Measurements from ENCODE around the gene RABEP2. TPM values are rescaled to one million over a fixed set of nuclear protein-coding genes. Genes with fewer than 3 reads are reported as not detected.
"Not testable (repeated sequence)": the region's sequence is repeated elsewhere in the genome, so short reads cannot be mapped to it uniquely, and the experiment has no call there.

The RABEP2 gene, protein sequence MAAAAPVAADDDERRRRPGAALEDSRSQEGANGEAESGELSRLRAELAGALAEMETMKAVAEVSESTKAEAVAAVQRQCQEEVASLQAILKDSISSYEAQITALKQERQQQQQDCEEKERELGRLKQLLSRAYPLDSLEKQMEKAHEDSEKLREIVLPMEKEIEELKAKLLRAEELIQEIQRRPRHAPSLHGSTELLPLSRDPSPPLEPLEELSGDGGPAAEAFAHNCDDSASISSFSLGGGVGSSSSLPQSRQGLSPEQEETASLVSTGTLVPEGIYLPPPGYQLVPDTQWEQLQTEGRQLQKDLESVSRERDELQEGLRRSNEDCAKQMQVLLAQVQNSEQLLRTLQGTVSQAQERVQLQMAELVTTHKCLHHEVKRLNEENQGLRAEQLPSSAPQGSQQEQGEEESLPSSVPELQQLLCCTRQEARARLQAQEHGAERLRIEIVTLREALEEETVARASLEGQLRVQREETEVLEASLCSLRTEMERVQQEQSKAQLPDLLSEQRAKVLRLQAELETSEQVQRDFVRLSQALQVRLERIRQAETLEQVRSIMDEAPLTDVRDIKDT
- polyA plus RNA-seq (ENCODE audit: insufficient read length in 3 of 3): 10 to 100 TPM; 26.0 to 32.0 (median 30.8) TPM
- long read RNA-seq, donor 1, partial matches to known transcripts: 0 of 1 reads
- long read RNA-seq, donor 1, other reads (novel, unspliced or antisense): 0 of 1 reads
- long read RNA-seq, donor 2, partial matches to known transcripts: 65 of 85 reads
- long read RNA-seq, donor 2, other reads (novel, unspliced or antisense): 20 of 85 reads
- long read RNA-seq, donor 3, partial matches to known transcripts: 0 of 4 reads
- long read RNA-seq, donor 3, other reads (novel, unspliced or antisense): 0 of 4 reads
- long read RNA-seq, donor 4, partial matches to known transcripts: 0 of 4 reads
- long read RNA-seq, donor 4, other reads (novel, unspliced or antisense): 0 of 4 reads
- long read RNA-seq, donor 5: 0 reads
- long read RNA-seq, donor 6, partial matches to known transcripts: 34 of 42 reads
- long read RNA-seq, donor 6, other reads (novel, unspliced or antisense): 8 of 42 reads
- long read RNA-seq, donor 7, partial matches to known transcripts: 0 of 3 reads
- long read RNA-seq, donor 7, other reads (novel, unspliced or antisense): 0 of 3 reads
- long read RNA-seq, donor 8, partial matches to known transcripts: 0 of 1 reads
- long read RNA-seq, donor 8, other reads (novel, unspliced or antisense): 0 of 1 reads
- long read RNA-seq, donor 9: 0 reads
- long read RNA-seq, donor 10, transcript RABEP2-214 (3 exons, 583 nt): major isoform, 5 of 239 reads
- long read RNA-seq, donor 10, partial matches to known transcripts: 233 of 239 reads
- long read RNA-seq, donor 10, other reads (novel, unspliced or antisense): 0 of 239 reads
- long read RNA-seq, donor 11, partial matches to known transcripts: 0 of 1 reads
- long read RNA-seq, donor 11, other reads (novel, unspliced or antisense): 0 of 1 reads
- long read RNA-seq, donor 12, partial matches to known transcripts: 0 of 3 reads
- long read RNA-seq, donor 12, other reads (novel, unspliced or antisense): 0 of 3 reads
- long read RNA-seq, donor 13, partial matches to known transcripts: 0 of 1 reads
- long read RNA-seq, donor 13, other reads (novel, unspliced or antisense): 0 of 1 reads
- long read RNA-seq, donor 14: 0 reads
- long read RNA-seq, donor 15: 0 reads
- long read RNA-seq, donor 16: 0 reads

DNA sequence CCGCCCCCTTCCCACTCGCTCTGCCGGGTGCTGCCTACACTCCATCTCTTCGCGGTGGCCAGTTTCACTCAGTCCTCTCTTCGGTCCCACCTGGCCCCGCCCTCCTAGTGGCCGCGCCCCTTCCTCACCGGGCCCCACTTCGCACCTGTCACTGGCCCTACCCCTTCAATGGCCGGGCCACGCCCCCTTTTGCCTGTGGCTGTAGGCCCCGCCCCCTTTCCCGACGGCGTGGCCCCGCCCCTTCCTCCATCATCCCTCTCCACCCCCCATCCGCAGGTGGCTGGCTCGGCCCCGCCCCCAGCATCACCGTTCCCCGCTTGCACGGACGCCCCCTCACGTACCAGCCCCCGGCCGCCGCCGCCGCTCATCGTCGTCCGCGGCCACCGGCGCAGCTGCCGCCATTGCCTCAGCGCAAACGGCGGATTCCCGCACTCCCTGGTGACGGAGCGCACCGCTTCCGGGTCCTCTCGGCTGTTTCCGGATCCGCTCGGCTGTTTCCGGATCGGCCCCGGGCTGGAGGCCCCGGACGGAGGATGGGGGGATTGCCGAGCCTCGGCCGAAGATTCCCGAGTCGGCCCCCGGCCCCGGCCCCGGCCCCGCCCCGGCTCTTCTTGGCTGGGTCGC is at the start of gene RABEP2:
Gene RABEP2 (minus strand): TSS at position 477 of the 624 bp plus-strand sequence. CDS start 75 bp downstream, at position 402.
- DNase-seq: peak; percentile 91

DNA sequence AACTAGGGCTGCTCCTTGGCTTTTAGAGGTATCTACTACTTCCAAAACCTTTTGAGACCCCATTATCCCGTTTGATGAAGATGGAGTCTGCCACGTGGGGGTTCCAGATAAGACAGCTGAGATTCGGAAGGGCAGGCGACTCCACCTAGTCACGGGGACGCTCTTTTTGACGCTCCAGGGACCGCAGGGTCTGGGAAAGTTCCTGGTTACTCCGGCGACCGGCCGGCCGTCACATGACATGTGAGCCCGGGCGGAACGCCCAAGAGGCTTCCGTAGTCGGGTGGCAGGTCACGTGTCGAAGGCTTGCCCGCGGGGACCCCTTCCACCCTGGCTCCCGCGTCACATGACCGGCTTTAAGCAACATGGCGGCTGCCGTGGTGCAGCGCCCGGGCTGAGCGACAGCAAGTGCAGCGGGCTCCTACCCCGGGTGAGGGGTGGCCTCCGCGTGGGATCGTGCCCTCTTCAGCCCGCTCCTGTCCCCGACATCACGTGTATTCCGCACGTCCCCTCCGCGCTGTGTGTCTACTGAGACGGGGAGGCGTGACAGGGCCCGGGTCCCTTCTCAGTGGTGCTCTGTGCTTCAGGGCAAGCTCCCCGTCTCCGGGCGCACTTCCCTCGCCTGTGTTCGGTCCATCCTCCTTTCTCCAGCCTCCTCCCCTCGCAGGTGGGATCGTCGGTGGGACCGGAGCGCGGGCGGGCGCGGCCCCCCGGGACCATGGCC is 49.6 kb upstream of the RABEP2 start, which contains the start of gene SPNS1:
Gene SPNS1 (plus strand): TSS at position 342 of the 721 bp plus-strand sequence. CDS start 374 bp downstream, at position 716.
- peak; percentile 96 for DNase-seq

DNA sequence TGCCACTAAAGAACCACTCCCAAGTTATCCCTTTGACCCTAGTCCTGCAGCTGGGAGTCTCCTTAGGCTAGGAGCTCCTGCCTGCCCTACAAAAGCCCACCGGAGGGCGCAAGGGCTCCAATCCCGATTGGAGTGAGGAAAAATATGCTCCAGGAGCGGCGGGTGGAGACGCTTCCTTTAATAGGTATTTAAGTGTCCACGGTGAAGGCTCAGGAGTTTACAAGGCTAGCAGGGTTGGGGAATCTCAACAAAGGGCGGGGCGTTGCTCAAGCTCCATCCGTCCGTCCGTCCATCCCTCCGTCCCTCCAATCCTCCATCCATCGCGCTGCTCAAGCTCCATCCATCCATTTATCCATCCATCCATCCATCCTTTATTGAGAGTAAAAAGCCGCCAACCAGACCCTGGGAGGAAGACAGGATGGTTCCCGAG is 49.0 kb upstream of the RABEP2 start:
- DNase-seq: peak; percentile 62

DNA sequence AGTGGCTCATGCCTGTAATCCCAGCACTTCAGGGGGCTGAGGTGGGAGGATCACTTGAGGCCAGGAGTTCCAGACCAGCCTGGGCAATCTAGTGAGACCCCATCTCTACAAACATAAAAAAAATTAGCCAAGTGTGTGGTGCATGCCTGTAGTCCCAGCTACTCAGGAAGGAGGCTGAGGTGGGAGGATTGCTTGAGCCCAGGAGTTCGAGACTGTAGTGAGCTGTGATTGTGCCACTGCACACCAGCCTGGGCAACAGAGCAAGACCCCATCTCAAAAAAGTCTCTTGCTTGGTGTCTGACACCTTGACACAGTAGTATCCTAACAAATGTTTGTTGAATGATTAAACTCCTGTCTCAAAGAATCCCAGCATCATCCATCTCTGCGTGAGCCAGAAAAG is 44.7 kb upstream of the RABEP2 start:
- DNase-seq: not testable (repeated sequence)

DNA sequence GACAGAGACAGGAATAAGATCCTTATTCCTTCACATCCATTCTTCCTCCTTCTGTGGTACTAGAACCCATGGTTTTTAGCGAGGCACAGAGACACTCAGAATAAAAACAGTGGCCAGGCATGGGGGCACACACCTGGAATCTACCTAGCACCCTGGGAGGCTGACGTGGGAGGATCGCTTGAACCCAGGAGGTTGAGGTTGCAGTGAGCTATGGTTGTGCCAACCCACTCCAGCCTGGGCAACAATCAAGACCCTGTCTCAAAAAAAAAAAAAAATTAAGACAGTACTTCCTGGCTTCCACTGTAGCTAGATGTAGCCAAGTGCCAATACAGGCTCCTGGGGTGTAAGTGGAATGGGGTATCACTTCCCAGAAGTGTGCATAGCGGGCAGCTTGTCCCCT is 42.1 kb upstream of the RABEP2 start:
- no peak for DNase-seq

DNA sequence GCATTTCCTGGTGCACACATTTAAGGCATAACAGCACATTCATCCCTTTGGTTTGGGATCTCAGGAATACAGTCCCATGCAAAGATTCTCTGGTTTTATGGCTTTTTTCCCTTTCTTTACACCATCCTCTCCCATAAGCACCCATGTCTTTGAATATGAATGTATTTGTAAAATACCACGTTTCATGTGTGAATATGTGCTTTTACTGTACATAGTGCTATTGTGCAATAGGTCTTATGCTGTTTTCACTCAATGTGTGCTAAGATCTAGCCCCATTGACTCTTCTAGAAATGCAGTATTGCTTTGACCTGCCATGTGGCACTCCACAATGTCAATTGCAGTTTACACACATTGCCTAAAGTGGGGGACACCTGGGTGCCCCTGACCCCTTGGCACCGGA is 39.5 kb upstream of the RABEP2 start:
- DNase-seq: no peak

DNA sequence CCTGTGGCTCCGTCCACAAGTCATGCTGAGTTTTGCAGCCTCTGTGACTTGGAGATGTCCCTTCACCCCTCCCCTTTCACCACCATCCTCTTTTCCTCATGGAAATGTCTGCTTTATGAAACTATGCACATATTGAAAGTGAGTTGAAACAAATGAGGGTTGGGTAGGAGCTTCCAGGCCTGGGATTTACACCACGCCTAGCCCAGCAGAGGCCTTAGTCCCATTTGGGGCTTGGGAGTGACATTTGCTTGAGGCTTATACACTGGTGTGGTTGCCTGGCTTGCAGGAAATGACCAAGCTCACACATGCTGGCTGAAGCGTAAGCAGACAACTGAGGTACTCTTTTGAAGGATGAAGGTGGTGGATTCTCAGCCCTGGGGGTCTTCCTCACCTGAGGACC is 39.0 kb upstream of the RABEP2 start:
- DNase-seq: no peak

DNA sequence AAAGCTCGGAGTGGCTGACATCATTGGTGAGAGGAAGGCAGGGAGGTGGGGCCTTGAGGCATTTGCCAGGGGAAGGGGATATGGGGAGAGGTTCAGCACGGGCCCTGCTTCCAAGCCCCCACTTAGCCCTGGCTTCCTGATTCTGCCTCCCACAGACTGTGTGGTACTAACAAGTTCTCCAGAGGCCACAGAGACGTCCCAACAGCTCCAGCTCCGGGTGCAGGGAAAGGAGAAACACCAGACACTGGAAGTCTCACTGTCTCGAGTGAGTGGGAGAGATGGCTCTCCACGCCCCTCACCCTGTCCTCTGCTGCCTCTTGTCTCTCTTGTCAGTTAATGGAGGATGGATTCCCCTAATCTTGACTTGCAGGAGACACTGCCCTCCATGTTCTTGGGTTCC is 33.8 kb upstream of the RABEP2 start:
- no peak for DNase-seq

DNA sequence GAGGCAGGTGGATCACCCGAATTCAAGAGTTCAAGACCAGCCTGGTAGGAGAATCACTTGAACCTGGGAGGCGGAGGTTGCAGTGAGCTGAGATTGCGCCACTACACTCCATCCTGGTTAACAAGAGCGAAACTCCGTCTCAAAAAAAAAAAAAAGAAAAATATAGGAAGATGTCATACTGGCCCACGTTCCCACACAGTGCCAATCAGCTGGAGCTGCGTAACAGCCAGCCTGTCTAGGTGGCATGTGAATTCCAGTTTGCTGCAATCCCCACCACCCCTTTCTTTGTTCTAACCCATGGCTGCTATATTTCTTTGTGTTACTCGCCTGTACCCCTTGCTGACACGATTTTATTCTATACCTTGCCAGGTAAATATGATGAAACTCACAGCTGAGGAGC is 33.2 kb upstream of the RABEP2 start:
- DNase-seq: no peak

DNA sequence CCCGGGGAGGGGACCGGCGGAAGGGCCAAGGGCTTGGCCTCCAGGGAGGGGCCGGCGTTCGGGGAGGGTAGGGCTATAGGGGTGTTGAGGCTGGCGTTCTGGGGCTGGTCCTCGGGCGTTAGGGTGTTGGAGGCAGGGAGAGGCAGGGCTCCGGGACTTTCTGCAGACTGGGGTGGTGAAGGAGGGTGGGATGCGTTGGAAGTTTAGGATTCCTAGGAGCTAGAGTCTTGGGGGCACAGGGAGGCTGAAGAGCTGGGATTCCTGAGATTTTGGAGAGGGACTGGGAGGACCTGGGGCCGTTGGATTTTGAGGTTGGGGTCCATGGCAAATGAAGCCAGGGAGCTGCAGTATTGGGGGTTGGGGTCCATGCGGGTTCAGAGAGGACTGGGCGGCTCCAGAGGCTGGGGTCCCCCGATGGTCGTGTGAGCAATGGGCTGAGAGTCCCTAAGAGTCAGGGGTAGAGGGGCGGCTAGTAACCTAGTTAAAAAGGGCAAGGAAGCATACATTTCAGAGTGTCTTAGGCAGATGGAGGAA is 26.4 kb upstream of the RABEP2 start:
- DNase-seq: no peak

DNA sequence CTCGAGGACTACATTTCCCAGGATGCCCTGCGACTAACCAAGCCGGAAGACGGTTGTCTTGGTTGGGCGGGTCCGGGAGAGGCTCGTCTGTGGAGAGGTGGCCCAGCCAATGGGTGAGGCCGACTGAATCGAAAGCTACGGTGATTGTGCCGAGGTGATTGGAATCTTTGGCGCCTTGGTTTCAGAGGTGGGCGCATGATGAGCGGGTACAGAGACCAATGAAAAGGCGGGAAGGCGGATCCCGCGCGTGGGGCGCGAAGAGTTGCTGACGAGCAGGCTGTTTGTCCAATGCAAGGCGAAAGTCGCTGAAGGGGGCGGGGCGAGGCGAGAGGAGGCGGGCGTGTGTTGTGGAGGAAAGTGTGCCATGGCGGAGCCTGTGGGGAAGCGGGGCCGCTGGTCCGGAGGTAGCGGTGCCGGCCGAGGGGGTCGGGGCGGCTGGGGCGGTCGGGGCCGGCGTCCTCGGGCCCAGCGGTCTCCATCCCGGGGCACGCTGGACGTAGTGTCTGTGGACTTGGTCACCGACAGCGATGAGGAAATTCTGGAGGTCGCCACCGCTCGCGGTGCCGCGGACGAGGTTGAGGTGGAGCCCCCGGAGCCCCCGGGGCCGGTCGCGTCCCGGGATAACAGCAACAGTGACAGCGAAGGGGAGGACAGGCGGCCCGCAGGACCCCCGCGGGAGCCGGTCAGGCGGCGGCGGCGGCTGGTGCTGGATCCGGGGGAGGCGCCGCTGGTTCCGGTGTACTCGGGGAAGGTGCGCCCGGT is 25.8 kb upstream of the RABEP2 start, which contains the start of gene NFATC2IP:
Gene NFATC2IP (plus strand): TSS at position 290 of the 762 bp plus-strand sequence. CDS start 75 bp downstream, at position 365.
- peak; percentile 100 for DNase-seq

DNA sequence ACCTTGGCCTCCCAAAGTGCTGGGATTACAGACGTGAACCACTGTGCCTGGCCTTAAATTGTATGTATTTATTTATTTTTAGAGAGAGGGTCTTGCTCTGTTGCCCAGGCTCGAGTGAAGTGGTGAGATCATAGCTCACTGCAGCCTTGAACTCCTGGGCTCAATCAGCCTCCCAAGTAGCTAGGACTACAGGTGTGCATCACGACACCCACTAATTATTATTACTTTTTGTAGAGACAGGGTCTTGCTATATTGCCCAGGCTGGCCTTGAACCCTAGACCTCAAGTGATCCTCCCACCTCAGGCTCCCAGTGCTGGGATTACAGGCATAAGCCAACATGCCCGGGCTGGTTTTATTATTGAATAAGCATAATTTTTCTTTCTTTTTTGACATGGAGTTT is 21.6 kb upstream of the RABEP2 start:
- DNase-seq: no peak

DNA sequence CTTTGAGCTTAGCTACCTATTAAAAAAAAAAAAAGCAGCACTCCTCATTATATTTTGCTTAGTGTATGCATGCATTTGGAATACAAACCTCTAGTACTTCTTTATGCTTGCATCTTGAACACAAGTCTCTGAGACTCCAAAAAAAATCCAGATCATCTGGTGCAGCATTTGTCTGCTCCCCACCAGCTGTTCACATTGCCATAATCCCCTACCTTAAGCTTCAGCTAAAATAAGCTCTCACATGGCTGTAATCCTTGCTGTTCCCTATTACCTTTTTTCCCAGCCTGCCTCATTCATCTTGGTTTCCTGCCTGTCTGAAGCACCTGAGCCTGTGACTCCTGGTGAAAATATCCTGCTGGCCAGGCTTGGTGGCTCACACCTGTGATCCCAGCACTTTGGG is 18.2 kb upstream of the RABEP2 start:
- no peak for DNase-seq

DNA sequence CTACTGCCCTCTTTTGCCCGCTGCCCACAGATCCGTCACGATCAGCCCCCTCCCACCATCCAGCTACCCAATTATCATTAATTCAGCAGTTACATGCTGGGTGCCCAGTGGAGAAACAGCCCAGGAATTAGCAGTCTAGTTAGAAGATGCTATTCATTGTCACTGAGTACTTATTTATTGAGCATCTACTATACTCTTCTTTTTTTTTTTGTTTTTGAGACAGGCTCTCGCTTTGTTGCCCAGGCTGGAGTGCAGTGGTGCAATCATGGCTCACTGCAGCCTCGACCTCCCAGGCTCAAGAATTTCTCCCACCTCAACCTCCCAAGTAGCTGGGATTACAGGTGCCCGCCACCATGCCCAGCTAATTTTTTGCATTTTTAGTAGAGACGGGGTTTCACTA is 14.8 kb upstream of the RABEP2 start:
- not testable (repeated sequence) for DNase-seq

DNA sequence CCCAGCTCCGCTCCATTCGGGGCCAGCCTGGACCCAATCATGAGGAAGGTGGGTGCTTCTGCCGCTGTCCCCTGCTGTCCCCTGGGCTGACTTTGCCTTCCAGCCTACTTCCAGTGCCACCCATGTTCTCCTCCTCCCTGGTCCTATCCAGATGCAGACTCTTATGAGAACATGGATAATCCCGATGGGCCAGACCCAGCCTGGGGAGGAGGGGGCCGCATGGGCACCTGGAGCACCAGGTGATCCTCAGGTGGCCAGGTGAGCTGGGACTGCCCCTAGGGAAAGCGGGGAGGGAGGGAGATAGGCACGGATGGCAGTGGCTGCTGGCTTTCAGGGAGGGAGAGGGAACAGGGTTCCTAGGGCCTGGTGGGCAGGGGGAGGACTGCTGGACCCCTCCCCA is 13.7 kb upstream of the RABEP2 start:
- DNase-seq: no peak

DNA sequence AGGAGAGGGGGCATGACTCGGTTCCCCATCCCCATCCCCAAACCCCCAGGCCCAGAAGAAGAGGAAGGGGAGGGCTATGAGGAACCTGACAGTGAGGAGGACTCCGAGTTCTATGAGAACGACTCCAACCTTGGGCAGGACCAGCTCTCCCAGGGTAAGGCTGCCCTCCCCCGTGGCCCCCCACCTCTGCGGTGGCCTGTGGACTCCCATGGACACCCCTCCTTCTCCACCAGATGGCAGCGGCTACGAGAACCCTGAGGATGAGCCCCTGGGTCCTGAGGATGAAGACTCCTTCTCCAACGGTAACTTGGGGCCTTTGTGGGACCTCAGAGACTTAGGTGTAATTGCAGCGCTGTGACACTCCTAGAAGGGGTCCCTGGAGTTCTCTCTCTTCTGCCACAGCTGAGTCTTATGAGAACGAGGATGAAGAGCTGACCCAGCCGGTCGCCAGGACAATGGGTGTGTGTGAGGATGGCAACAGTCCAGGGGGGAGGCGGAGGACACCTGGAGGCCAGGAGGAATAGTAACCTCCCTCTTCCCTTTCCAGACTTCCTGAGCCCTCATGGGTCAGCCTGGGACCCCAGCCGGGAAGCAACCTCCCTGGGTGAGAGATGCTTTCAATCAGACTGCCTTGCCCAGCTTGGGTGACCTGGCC is 12.3 kb upstream of the RABEP2 start:
- no peak for DNase-seq

DNA sequence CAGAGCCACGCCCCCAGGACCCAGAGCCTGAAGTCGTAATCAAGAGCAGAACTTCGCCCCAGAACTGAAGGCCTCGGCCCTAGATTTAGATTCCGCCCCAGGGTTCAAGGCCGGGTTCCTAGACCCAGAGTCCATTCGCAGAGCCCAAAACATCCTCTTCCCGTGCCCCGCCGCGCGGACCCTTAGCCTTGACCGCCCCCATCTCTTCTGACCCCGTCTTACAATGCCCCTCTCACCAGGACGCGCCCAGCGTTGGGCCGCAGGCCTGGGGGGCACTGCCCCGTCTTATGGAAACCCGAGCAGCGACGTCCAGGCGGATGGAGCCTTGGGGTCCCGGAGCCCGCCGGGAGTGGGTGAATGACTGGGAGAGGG is 11.7 kb upstream of the RABEP2 start:
- DNase-seq: no peak
